Upper lobe of left lung (tissue), 6 donors: ENCODE results near the gene ATRNL1. TPM values are rescaled to one million over a fixed set of nuclear protein-coding genes. Genes with fewer than 3 reads are reported as not detected.

ENCODE experiments used
- ATAC-seq, 2 donors: fragments of 200-7000 bp; cut with Tn5 transposase; one replicate each; pipeline ENCODE4 v1.9.1; 2022; ENCODE audit warnings: mild to moderate bottlenecking in 2 of 2, moderate library complexity in 2 of 2; ENCODE audit not compliant: low FRiP score in 2 of 2
- DNase-seq, 2 donors: peaks; one replicate each; pipeline ENCODE4 v3.0.0-alpha.2; 2019 to 2020
- H3K27ac ChIP-seq, 4 donors: fragments of 200-600 bp; sonication (generic); one replicate each; pipeline ENCODE4 v1.5.1; 2016 to 2019
- H3K27me3 ChIP-seq, 4 donors: fragments of 200-600 bp; sonication (generic); one replicate each; pipeline ENCODE4 v1.5.1; 2017 to 2019
- H3K36me3 ChIP-seq, 4 donors: fragments of 200-600 bp; sonication (generic); one replicate each; pipeline ENCODE4 v1.5.1; 2016 to 2019
- H3K4me1 ChIP-seq, 4 donors: fragments of 200-600 bp; sonication (generic); one replicate each; pipeline ENCODE4 v1.5.1; 2018 to 2019
- H3K4me3 ChIP-seq, 4 donors: fragments of 200-600 bp; sonication (generic); one replicate each; pipeline ENCODE4 v1.5.1; 2017 to 2019; ENCODE audit warnings: mild to moderate bottlenecking in 2 of 4, moderate library complexity in 1 of 4
- H3K9me3 ChIP-seq, 4 donors: fragments of 200-600 bp; sonication (generic); one replicate each; pipeline ENCODE4 v1.5.1; 2018 to 2019
- EP300 ChIP-seq, 4 donors: sonication (generic); formaldehyde crosslinking; IDR thresholded peaks; one replicate each; pipeline ENCODE4 v1.5.1; 2017; ENCODE audit warnings: antibody characterized with exemption in 4 of 4, control low read depth in 2 of 4
- POLR2A ChIP-seq, 4 donors: fragments of 450-650 bp; IDR thresholded peaks; one replicate each; pipeline ENCODE4 v1.5.1; 2016 to 2017; ENCODE audit warnings: antibody characterized with exemption in 4 of 4, mild to moderate bottlenecking in 2 of 4
- POLR2AphosphoS5 ChIP-seq, 2 donors: sonication (generic); formaldehyde crosslinking; IDR thresholded peaks; one replicate each; pipeline ENCODE4 v1.5.1; 2017; ENCODE audit warnings: antibody characterized with exemption in 2 of 2
- WGBS, 2 donors: methylation state at CpG; one replicate each; pipeline ENCODE4 v1.1.5; 2017 to 2018; 5-methylcytosine and 5-hydroxymethylcytosine counted together
- total RNA-seq, 6 donors: library from RNA; depleted of rRNA in 4 of 6; stranded (reverse); fragments of >200 nt in 4 of 6; gene quantifications; one replicate each; pipeline versions ENCODE4 v1.1.0 to v1.2.1, GENCODE V29; 2016 to 2021
- TF ChIP-seq, protein P1 (sequence below), 6 experiments: fragments of 450-650 bp in 4 of 6; fragments of 200-600 bp in 2 of 6; sonication (generic) in 2 of 6; IDR thresholded peaks; one replicate each; pipeline ENCODE4 v1.5.1; 2016 to 2019; ENCODE audit warnings: antibody characterized with exemption in 6 of 6
- donor health status: DM: no; HTN: no; CAD: no; lungs with moderate emphysema.
- donor health status: DM: no; HTN: yes; CAD: no; lungs with severe emphysema.

Gene ATRNL1
- total RNA-seq, 6 donors from 2014 or later, result 0.11 to 1.0 (median 0.39) TPM

- no peaks in the 10 kb centered on the region for H3K4me1 ChIP-seq
- no peaks in the 10 kb centered on the region for H3K9me3 ChIP-seq
- no peak for ATAC-seq
- no peak overlapping the region for H3K27ac ChIP-seq
- TF ChIP-seq EP300 (IDR thresholded peaks at IDR 0.05), result no peak
- TF ChIP-seq, protein P1, sequence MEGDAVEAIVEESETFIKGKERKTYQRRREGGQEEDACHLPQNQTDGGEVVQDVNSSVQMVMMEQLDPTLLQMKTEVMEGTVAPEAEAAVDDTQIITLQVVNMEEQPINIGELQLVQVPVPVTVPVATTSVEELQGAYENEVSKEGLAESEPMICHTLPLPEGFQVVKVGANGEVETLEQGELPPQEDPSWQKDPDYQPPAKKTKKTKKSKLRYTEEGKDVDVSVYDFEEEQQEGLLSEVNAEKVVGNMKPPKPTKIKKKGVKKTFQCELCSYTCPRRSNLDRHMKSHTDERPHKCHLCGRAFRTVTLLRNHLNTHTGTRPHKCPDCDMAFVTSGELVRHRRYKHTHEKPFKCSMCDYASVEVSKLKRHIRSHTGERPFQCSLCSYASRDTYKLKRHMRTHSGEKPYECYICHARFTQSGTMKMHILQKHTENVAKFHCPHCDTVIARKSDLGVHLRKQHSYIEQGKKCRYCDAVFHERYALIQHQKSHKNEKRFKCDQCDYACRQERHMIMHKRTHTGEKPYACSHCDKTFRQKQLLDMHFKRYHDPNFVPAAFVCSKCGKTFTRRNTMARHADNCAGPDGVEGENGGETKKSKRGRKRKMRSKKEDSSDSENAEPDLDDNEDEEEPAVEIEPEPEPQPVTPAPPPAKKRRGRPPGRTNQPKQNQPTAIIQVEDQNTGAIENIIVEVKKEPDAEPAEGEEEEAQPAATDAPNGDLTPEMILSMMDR (IDR thresholded peaks at IDR 0.05), result no peak
- TF ChIP-seq POLR2AphosphoS5 (IDR thresholded peaks at IDR 0.05), result no peak
- TF ChIP-seq POLR2A (IDR thresholded peaks at IDR 0.05), result no peak
- H3K36me3 ChIP-seq, result no peaks in the 10 kb centered on the region
- no peak overlapping the region for H3K4me3 ChIP-seq
- no peak for DNase-seq
- H3K27me3 ChIP-seq, result no peaks in the 10 kb centered on the region
Measured at GRCh38 chr10:115047705-115048104, 45.5 kb upstream of the ATRNL1 start.

DNA sequence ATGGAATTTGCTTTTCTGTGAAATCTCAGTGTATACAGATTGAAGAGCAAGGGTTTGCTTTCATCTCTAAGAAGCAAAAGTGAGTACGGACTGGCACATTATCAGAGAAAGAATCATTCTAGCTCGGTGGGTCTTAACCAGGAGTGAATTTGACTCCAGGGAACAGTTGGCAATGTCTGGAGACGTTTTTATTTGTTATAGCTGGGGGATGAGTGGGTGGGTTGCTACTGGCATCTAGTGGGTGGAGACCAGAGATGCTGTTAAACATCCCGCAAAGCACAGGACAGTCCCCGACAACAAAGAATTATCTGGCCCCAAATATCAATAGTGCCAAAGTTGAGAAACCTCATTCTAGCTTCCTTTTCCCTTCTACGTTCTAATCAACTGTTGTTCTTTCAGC, 43.8 kb upstream of the ATRNL1 start:
- Histone ChIP-seq H3K27me3 (no peaks in the 10 kb centered on the region), H3K9me3 (no peaks in the 10 kb centered on the region), H3K4me3 (no peak overlapping the region), H3K27ac (no peak overlapping the region), H3K36me3 (no peaks in the 10 kb centered on the region), H3K4me1 (no peaks in the 10 kb centered on the region)
- TF ChIP-seq POLR2A (IDR thresholded peaks at IDR 0.05), result no peak
- TF ChIP-seq, protein P1 (IDR thresholded peaks at IDR 0.05), result no peak
- TF ChIP-seq EP300 (IDR thresholded peaks at IDR 0.05), result no peak
- TF ChIP-seq POLR2AphosphoS5 (IDR thresholded peaks at IDR 0.05), result no peak
- 69 to 71% methylated on average over 6 of the region's 6 CpGs for WGBS, 2 donors
- DNase-seq, result no peak
- ATAC-seq, result no peak

- Histone ChIP-seq H3K4me1 (no peaks in the 10 kb centered on the region), H3K36me3 (no peaks in the 10 kb centered on the region), H3K9me3 (no peaks in the 10 kb centered on the region), H3K27ac (no peak overlapping the region), H3K27me3 (no peaks in the 10 kb centered on the region), H3K4me3 (no peak overlapping the region)
- no peak for TF ChIP-seq EP300 (IDR thresholded peaks at IDR 0.05)
- no peak for TF ChIP-seq POLR2A (IDR thresholded peaks at IDR 0.05)
- TF ChIP-seq, protein P1 (IDR thresholded peaks at IDR 0.05), result no peak
- no peak for TF ChIP-seq POLR2AphosphoS5 (IDR thresholded peaks at IDR 0.05)
- DNase-seq (no peak), ATAC-seq (no peak)
- WGBS, 2 donors, result 40% methylated on average over 3 of the region's 3 CpGs
Measured at GRCh38 chr10:115049960-115050359, 43.2 kb upstream of the ATRNL1 start.

DNA sequence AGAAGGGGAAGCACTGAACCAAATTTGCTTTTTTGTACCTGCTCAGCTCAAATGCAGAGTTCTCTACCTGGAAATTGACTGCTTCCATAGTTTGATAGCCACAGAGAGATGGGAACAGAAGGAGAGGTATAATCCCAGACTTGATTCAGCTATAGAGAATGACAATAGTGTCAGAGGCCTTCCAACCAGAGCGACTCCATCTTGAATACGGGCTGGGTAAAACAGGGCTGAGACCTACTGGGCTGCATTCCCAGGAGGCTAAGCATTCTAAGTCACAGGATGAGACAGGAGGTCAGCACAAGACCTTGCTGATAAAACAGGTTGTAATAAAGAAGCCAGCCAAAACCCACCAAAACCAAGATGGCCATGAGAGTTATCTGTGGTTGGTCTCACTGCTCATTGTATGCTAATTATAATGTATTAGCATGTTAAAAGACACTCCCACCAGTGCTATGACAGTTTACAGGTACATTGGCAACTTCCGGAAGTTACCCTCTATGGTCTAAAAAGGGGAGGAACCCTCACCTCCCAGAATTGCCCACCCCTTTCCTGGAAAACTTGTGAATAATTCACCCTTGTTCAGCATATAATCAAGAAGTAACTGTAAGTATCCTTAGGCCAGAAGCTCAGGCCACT, 42.7 kb upstream of the ATRNL1 start:
- H3K4me1 ChIP-seq, result no peaks in the 10 kb centered on the region
- H3K36me3 ChIP-seq, result no peaks in the 10 kb centered on the region
- H3K4me3 ChIP-seq, result no peak overlapping the region
- no peaks in the 10 kb centered on the region for H3K9me3 ChIP-seq
- DNase-seq (no peak), ATAC-seq (no peak)
- WGBS, 2 donors, result 94 to 98% methylated on average over 3 of the region's 3 CpGs
- TF ChIP-seq EP300 (IDR thresholded peaks at IDR 0.05) (no peak), POLR2AphosphoS5 (IDR thresholded peaks at IDR 0.05) (no peak)
- H3K27ac ChIP-seq, result no peak overlapping the region
- no peaks in the 10 kb centered on the region for H3K27me3 ChIP-seq

GRCh38 chr10:115051216-115051615, 41.9 kb upstream of the ATRNL1 start:
- Histone ChIP-seq H3K9me3 (no peaks in the 10 kb centered on the region), H3K27ac (no peak overlapping the region), H3K4me1 (no peaks in the 10 kb centered on the region), H3K27me3 (no peaks in the 10 kb centered on the region), H3K4me3 (no peak overlapping the region), H3K36me3 (no peaks in the 10 kb centered on the region)
- ATAC-seq (no peak), DNase-seq (no peak)
- no peak for TF ChIP-seq POLR2A (IDR thresholded peaks at IDR 0.05)
- TF ChIP-seq, protein P1 (IDR thresholded peaks at IDR 0.05), result no peak
- 87% methylated on average over 2 of the region's 2 CpGs for WGBS, 2 donors
